ENCODE results near the gene ZNF683.

- no peak for TF ChIP-seq CTCF (IDR thresholded peaks at IDR 0.05; ENCODE audit: low read depth, low read length)
- TF ChIP-seq POLR2A (IDR thresholded peaks at IDR 0.05; ENCODE audit: extremely low read depth, insufficient read length), result no peak
Observed at GRCh38 chr1:26323382-26323781, 49.2 kb downstream of the ZNF683 start.

Data from NB4 (cell line).